IPS DF 6.9 (cell line): ENCODE data around the gene UGT1A4.

Source experiments
- DNase-seq: peaks from one replicate; pipeline ENCODE4 v3.0.0-alpha.2; 2013; ENCODE audit warnings: low read depth, low spot score
- H3K27ac ChIP-seq: one replicate; pipeline ENCODE4 v1.5.1; 2013; ENCODE audit warnings: low read length, control low read depth
- H3K27me3 ChIP-seq: 2 replicates; pipeline ENCODE4 v1.6.1; 2013; ENCODE audit warnings: mild to moderate bottlenecking, low read length; ENCODE audit not compliant: control insufficient read depth, insufficient read depth
- H3K36me3 ChIP-seq: 2 replicates; pipeline ENCODE4 v1.6.1; 2013; ENCODE audit warnings: low read length; ENCODE audit not compliant: control insufficient read depth, insufficient read depth
- H3K4me1 ChIP-seq: 2 replicates; pipeline ENCODE4 v1.6.1; 2013; ENCODE audit warnings: low read length; ENCODE audit not compliant: control insufficient read depth, insufficient read depth
- H3K4me3 ChIP-seq: 2 replicates; pipeline ENCODE4 v1.5.1; 2013; ENCODE audit warnings: mild to moderate bottlenecking, low read length
- H3K9me3 ChIP-seq: 2 replicates; pipeline ENCODE4 v1.6.1; 2013; ENCODE audit warnings: low read length, inconsistent platforms; ENCODE audit not compliant: control insufficient read depth, insufficient read depth
- WGBS: extraction: QIAGEN DNeasy Blood & Tissue Kit; methylation state at CpG from one replicate; pipeline ENCODE4 v1.1.7; 2013; ENCODE audit warnings: mixed read lengths, missing lambda C conversion rate; ENCODE audit not compliant: insufficient read length, insufficient coverage; 5-methylcytosine and 5-hydroxymethylcytosine counted together

Gene UGT1A4

GRCh38 chr2:233718552-233718951 is at the start of gene UGT1A4:
Gene UGT1A4, plus strand, starts transcription at chr2:233718736. Its CDS starts 85 bp downstream, at chr2:233718821.
- WGBS: no CpG with 5 or more reads among the region's 7 CpGs
- Histone ChIP-seq H3K27ac (no peak within 1 kb of the TSS), H3K4me1 (no peaks in the 10 kb centered on the region), H3K9me3 (no peaks in the 10 kb centered on the region), H3K4me3 (no peak within 1 kb of the TSS), H3K27me3 (no peaks in the 10 kb centered on the region), H3K36me3 (no peaks in the 10 kb centered on the region)
- no peak for DNase-seq

GRCh38 chr2:233671290-233672161 is 47.0 kb upstream of the UGT1A4 start, which contains the start of gene UGT1A9:
Gene UGT1A9, plus strand, starts transcription at chr2:233671898. Its CDS starts 37 bp downstream, at chr2:233671935.
- Histone ChIP-seq H3K27me3 (no peaks in the 10 kb centered on the region), H3K9me3 (no peaks in the 10 kb centered on the region), H3K4me3 (no peak within 1 kb of the TSS), H3K4me1 (no peaks in the 10 kb centered on the region), H3K27ac (no peak within 1 kb of the TSS), H3K36me3 (no peaks in the 10 kb centered on the region)
- WGBS: no CpG with 5 or more reads among the region's 5 CpGs
- DNase-seq: no peak

- no peaks in the 10 kb centered on the region for H3K9me3 ChIP-seq
- WGBS: no CpG with 5 or more reads among the region's 3 CpGs
- H3K36me3 ChIP-seq: no peaks in the 10 kb centered on the region
- no peak overlapping the region for H3K27ac ChIP-seq
- no peaks in the 10 kb centered on the region for H3K4me1 ChIP-seq
- no peak overlapping the region for H3K4me3 ChIP-seq
- no peak for DNase-seq
- H3K27me3 ChIP-seq: no peaks in the 10 kb centered on the region
Measured at GRCh38 chr2:233672886-233673285, 45.6 kb upstream of the UGT1A4 start.

- no peak overlapping the region for H3K4me3 ChIP-seq
- no peaks in the 10 kb centered on the region for H3K4me1 ChIP-seq
- no peak overlapping the region for H3K27ac ChIP-seq
- DNase-seq: no peak
- no peaks in the 10 kb centered on the region for H3K9me3 ChIP-seq
- H3K36me3 ChIP-seq: no peaks in the 10 kb centered on the region
- no peaks in the 10 kb centered on the region for H3K27me3 ChIP-seq
Measured at GRCh38 chr2:233673896-233674295, 44.6 kb upstream of the UGT1A4 start.

GRCh38 chr2:233674314-233674713 is 44.2 kb upstream of the UGT1A4 start:
- H3K27ac ChIP-seq: no peak overlapping the region

GRCh38 chr2:233674995-233675394 is 43.5 kb upstream of the UGT1A4 start:
- no peak overlapping the region for H3K4me3 ChIP-seq
- WGBS: no CpG with 5 or more reads among the region's 4 CpGs
- H3K27ac ChIP-seq: no peak overlapping the region
- no peaks in the 10 kb centered on the region for H3K9me3 ChIP-seq
- no peak for DNase-seq
- no peaks in the 10 kb centered on the region for H3K27me3 ChIP-seq
- H3K4me1 ChIP-seq: no peaks in the 10 kb centered on the region
- H3K36me3 ChIP-seq: no peaks in the 10 kb centered on the region

More at GRCh38 chr2:233674314-233674713, 44.2 kb upstream of the UGT1A4 start:
- no CpG with 5 or more reads among the region's 1 CpG for WGBS
- no peak overlapping the region for H3K4me3 ChIP-seq
- H3K4me1 ChIP-seq: no peaks in the 10 kb centered on the region
- no peak for DNase-seq
- no peaks in the 10 kb centered on the region for H3K27me3 ChIP-seq
- no peaks in the 10 kb centered on the region for H3K36me3 ChIP-seq
- H3K9me3 ChIP-seq: no peaks in the 10 kb centered on the region

GRCh38 chr2:233676046-233676445 is 42.5 kb upstream of the UGT1A4 start:
- WGBS: no CpG with 5 or more reads among the region's 2 CpGs
- Histone ChIP-seq H3K27me3 (no peaks in the 10 kb centered on the region), H3K4me1 (no peaks in the 10 kb centered on the region), H3K9me3 (no peaks in the 10 kb centered on the region), H3K36me3 (no peaks in the 10 kb centered on the region), H3K4me3 (no peak overlapping the region), H3K27ac (no peak overlapping the region)
- DNase-seq: no peak

GRCh38 chr2:233679196-233679595 is 39.3 kb upstream of the UGT1A4 start:
- DNase-seq: no peak
- Histone ChIP-seq H3K27ac (no peak overlapping the region), H3K9me3 (no peaks in the 10 kb centered on the region), H3K4me1 (no peaks in the 10 kb centered on the region), H3K36me3 (no peaks in the 10 kb centered on the region), H3K4me3 (no peak overlapping the region), H3K27me3 (no peaks in the 10 kb centered on the region)
- WGBS: no CpG with 5 or more reads among the region's 4 CpGs

- no peaks in the 10 kb centered on the region for H3K36me3 ChIP-seq
- DNase-seq: no peak
Measured at GRCh38 chr2:233680361-233681045, 38.0 kb upstream of the UGT1A4 start.

GRCh38 chr2:233681521-233682099 is 36.9 kb upstream of the UGT1A4 start, which contains the start of gene UGT1A7:
Gene UGT1A7, plus strand, starts transcription at chr2:233681901. Its CDS starts 37 bp downstream, at chr2:233681938.
- Histone ChIP-seq H3K4me3 (no peak within 1 kb of the TSS), H3K9me3 (no peaks in the 10 kb centered on the region), H3K27ac (no peak within 1 kb of the TSS), H3K4me1 (no peaks in the 10 kb centered on the region), H3K27me3 (no peaks in the 10 kb centered on the region), H3K36me3 (no peaks in the 10 kb centered on the region)
- no peak for DNase-seq
- WGBS: 100% methylated on average over 2 of the region's 5 CpGs

More at GRCh38 chr2:233680361-233681045, 38.0 kb upstream of the UGT1A4 start:
- Histone ChIP-seq H3K27ac (no peak overlapping the region), H3K27me3 (no peaks in the 10 kb centered on the region), H3K4me3 (no peak overlapping the region), H3K4me1 (no peaks in the 10 kb centered on the region), H3K9me3 (no peaks in the 10 kb centered on the region)
- WGBS: no CpG with 5 or more reads among the region's 4 CpGs
